GM18907 (cell line): ENCODE measurements around the gene NEB.

Experiments
- ATAC-seq: cut with Tn5 transposase; IDR thresholded peaks from one replicate; pipeline ENCODE4 v1.9.1; 2021; ENCODE audit warnings: mild to moderate bottlenecking, moderate library complexity; ENCODE audit not compliant: unreplicated experiment

The NEB gene

GRCh38 chr2:151498178-151498577 is 236.1 kb downstream of the NEB start:
- no peak for ATAC-seq

DNA sequence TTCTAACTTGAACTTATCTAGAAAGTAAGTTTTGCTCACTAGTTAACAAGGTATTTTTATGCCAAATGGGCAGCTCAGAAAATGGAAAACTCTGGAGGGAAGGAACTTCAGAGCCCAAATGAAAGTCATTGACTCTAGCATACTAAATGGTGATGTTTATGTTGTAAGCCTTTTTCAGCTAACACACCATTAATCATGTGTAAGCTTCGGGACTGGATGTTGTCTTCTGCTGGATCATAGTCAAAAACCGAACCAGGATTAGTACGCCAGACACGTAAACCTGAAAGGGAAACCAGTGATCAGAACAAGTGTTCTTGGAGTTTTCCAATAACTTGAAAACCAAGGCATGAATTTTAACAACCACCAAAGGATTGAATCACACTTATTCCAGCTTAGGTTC is 242.8 kb downstream of the NEB start:
- no peak for ATAC-seq

DNA sequence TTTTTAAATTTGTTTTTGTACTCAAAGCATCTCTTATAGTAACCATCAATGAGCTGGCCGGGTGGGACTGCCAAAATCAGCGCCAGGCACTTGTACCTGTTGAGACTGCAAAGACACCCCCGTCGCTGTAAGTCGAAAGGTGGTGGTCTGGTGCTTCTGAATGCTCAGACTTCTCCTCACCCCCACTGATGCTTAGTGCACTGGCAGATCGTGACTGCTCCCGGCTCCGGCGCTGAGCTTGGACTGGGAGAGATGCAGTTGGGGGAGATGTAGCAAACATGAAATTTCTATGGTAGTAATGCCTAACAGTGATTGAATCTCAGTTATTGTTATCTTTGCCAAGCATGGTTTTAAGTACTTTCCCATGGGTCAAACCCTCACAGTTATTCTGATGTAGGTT is 244.0 kb downstream of the NEB start:
- ATAC-seq = no peak

DNA sequence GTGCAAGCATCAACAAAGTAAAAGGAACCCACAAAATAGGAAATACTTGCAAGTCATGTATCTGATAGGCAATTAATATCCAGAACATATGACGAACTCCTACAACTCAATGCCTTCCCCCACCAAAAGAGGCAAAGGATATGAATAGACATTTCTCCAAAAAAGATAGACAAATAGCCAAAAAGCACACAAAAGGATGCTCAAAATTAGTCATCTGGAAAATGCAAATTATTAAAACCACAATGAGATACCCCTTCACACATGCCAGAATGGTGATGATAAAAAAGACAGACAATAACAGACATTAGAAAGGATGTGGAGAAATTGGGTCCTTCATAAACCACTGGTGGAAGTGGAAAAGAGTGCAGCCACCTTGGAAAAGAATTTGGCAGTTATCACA is 248.2 kb downstream of the NEB start:
- ATAC-seq = no peak

DNA sequence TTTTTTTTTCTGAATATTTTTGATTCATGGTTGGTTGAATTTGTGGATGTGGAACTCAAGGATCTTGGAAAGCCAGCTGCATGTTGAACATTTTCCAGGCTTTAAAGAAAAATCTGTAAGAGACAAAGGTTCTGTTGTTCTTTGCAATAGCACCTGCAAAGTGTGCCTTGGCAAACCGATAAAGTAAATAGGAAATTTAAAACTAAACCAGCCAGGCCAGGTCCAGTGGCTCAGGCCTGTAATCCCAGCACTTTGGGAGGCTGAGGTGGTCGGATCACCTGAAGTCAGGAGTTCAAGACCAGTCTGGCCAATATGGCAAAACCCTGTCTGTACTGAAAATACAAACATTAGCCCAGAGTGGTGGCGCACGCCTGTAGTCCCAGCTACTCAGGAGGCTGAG is 250.2 kb downstream of the NEB start:
- no peak for ATAC-seq

DNA sequence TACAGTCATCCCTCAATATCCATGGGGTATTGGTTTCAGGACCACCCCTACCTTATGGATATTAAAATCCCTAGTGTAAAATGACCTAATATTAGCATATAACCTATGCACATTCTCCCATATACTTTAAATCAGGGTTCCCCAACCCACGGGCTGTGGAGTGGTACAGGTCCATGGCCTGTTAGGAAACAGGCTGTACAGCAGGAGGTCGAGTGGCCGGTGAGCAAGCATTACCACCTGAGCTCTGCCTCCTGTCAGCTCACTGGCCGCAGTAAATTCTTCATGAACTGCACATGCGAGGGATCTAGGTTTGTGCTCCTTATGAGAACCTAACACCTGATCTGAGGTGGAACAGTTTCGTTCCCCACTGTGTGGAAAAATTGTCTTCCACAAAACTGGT is 250.7 kb downstream of the NEB start:
- no peak for ATAC-seq

DNA sequence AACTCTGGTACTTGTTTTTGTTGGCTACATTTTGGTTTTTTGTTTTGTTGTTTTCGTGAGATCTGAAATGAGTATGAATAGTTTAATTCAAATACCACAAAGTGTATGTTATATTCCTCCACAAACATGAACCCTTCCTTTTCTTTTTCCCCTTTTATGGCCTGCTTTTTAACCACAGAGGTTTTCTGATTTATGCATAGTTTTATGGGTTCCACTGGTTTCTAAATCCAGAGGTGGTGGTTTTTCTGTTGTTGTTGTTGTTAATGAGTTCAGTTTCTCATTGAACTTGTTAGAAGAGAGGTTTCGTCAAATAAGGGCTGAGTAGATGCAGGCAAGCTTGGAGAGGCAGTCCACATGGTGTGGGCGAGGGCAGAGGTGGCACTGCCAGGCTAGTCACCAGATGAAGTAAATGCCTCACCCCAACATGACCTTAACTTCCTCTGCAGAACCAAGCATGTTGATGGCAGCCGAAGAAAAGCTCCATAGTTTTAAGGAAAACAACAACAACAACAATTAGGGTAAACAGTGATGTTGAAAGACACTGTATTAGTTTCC is 252.0 kb downstream of the NEB start:
- no peak for ATAC-seq

GRCh38 chr2:151481744-151482143 is 252.5 kb downstream of the NEB start:
- ATAC-seq = no peak

- no peak for ATAC-seq
Measured at GRCh38 chr2:151478011-151478410, 256.3 kb downstream of the NEB start.

- ATAC-seq = no peak
Measured at GRCh38 chr2:151476287-151476686, 258.0 kb downstream of the NEB start.

DNA sequence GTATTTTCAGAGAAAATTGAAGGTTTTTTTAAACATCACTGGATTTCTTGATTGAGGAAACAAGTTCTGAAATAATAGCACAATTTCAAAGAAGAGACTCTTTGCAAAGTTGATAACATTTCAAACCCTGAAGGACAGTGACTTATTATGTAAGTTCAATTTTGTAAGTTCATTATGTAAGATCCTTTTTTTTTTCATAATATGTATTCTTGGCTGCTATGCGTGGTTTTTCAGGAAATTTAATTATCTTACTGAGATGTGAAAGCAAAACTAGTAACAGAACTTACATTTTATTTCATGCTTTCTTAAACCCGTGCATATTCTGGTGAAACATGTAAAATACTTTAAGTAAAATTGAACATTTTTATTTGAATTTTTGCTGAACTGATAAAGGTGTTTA is 259.2 kb downstream of the NEB start:
- ATAC-seq = no peak

GRCh38 chr2:151472966-151473365 is 261.3 kb downstream of the NEB start:
- no peak for ATAC-seq

DNA sequence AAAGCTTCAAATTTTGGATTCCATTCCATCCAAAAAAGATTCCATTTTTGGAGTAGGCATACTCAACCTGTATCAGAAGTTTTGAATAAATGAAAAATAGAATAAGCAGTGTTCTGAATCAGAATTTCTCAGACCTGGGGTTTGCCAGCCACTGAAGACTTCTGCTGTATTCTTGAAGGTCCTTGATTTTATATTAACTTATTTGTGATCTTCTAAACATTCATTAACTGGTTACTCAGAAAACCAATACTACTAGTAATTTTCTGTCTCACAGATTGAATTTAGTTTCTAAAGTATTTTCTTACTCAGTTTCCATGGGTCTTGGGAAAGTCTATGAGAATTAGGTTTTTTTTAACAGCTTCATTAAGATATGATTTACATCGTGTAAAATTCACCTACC is 263.7 kb downstream of the NEB start:
- ATAC-seq = no peak

- no peak for ATAC-seq
Measured at GRCh38 chr2:151465771-151466170, 268.5 kb downstream of the NEB start.

DNA sequence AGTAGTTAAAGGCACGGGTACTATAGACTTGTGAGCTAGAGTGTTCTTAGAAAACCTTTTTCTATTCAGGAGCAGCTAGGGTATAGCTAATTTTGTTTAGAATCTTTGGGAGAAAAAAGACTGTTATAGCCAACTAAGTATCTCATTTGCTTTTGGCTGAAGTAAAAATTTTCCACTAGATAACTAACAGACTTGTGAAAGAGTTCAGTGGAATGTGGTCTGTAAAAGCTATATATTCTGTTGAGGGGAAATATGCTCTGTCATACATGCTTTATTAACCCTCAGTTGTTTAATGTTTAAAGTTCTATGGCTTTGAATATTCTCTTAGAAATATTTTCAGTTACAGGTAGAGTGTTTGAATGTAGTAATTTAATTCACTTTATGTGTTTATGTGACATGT is 274.9 kb downstream of the NEB start:
- ATAC-seq = no peak

GRCh38 chr2:151439127-151439526 is 295.1 kb downstream of the NEB start:
- ATAC-seq = no peak

DNA sequence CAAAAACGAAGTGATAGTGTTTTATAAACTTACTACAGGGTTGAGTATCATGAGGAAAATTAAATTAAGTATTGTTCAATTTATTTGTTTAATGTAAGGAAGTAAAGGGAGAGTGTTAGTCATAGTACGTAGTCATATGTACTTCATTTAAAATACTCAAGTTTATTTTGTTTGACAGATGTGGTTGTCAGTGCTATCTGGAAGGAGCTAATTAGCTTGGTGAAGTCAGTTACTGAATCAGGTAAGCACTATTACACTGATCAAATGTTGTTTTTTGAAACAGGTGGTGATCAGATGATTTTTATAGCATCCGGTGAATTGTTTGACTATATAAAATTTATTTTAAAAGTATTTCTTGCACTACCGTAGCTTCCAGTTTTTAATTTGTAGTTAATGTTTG is 295.8 kb downstream of the NEB start:
- no peak for ATAC-seq

GRCh38 chr2:151437630-151438029 is 296.6 kb downstream of the NEB start:
- no peak for ATAC-seq
